HepG2 (cell line): ENCODE data around the gene NPB. TPM values are rescaled to one million over a fixed set of nuclear protein-coding genes. Genes with fewer than 3 reads are reported as not detected.
A peak's percentile ranks its signal among the peaks of the same experiment; 100 is the strongest.

ENCODE experiments used
- BRD4 ChIP-seq: sonication (generic); formaldehyde crosslinking; IDR thresholded peaks from 2 replicates; pipeline ENCODE4 v1.4.0; 2020; ENCODE audit warnings: missing genetic modification reagents
- ETS1 ChIP-seq: sonication (generic); formaldehyde crosslinking; IDR thresholded peaks from 2 replicates; pipeline ENCODE4 v1.4.0; 2020; ENCODE audit warnings: missing genetic modification reagents
- FOXK1 ChIP-seq: sonication (generic); formaldehyde crosslinking; IDR thresholded peaks from 2 replicates; pipeline ENCODE4 v1.4.0; 2020; ENCODE audit warnings: low read depth, missing genetic modification reagents, borderline replicate concordance
- GABPA ChIP-seq, 2 experiments: IDR thresholded peaks; 2 replicates each; pipeline ENCODE4 v1.6.1; 2011 to 2016; ENCODE audit warnings: low read depth in 2 of 2, low read length in 1 of 2, missing biosample characterization in 1 of 2, missing genetic modification characterization in 1 of 2
- KDM5B ChIP-seq: sonication (generic); formaldehyde crosslinking; IDR thresholded peaks from 2 replicates; pipeline ENCODE4 v1.4.0; 2020; ENCODE audit warnings: missing genetic modification reagents, mild to moderate bottlenecking, borderline replicate concordance
- NR1H2 ChIP-seq: sonication (generic); formaldehyde crosslinking; IDR thresholded peaks from 2 replicates; pipeline ENCODE4 v1.8.1; 2022; ENCODE audit warnings: low read depth, missing genetic modification reagents, borderline replicate concordance
- NR2F6 ChIP-seq, 2 experiments: IDR thresholded peaks; 2 replicates each; pipeline ENCODE4 v1.6.1; 2016; ENCODE audit warnings: antibody characterized with exemption in 1 of 2, mild to moderate bottlenecking in 1 of 2
- PAWR ChIP-seq: sonication (generic); formaldehyde crosslinking; IDR thresholded peaks from 2 replicates; pipeline ENCODE4 v1.4.0; 2020; ENCODE audit warnings: missing genetic modification reagents, mild to moderate bottlenecking, borderline replicate concordance
- PHB2 ChIP-seq: fragments of 450-650 bp; IDR thresholded peaks from 2 replicates; pipeline ENCODE4 v1.6.1; 2018; ENCODE audit not compliant: partially characterized antibody
- TBL1XR1 ChIP-seq: fragments of 150-350 bp; IDR thresholded peaks from 2 replicates; pipeline ENCODE4 v1.6.1; 2014; ENCODE audit warnings: borderline replicate concordance, low read length; ENCODE audit not compliant: partially characterized antibody
- ZBTB34 ChIP-seq: sonication (generic); formaldehyde crosslinking; IDR thresholded peaks from 2 replicates; pipeline ENCODE4 v1.8.0; 2022; ENCODE audit warnings: mild to moderate bottlenecking, missing genetic modification reagents
- ZBTB7A ChIP-seq: sonication (generic); formaldehyde crosslinking; IDR thresholded peaks from 2 replicates; pipeline ENCODE4 v1.8.0; 2022; ENCODE audit warnings: mild to moderate bottlenecking, missing genetic modification reagents
- ZNF232 ChIP-seq: sonication (generic); formaldehyde crosslinking; IDR thresholded peaks from 2 replicates; pipeline ENCODE4 v1.4.0; 2020; ENCODE audit warnings: missing genetic modification reagents, borderline replicate concordance
- ZNF251 ChIP-seq: sonication (generic); formaldehyde crosslinking; IDR thresholded peaks from 2 replicates; pipeline ENCODE4 v1.9.0; 2021; ENCODE audit warnings: mild to moderate bottlenecking, missing genetic modification reagents
- ZNF343 ChIP-seq: sonication (generic); formaldehyde crosslinking; IDR thresholded peaks from 2 replicates; pipeline ENCODE4 v1.4.0; 2020; ENCODE audit warnings: mild to moderate bottlenecking, missing genetic modification reagents
- ZNF441 ChIP-seq: sonication (generic); formaldehyde crosslinking; IDR thresholded peaks from 2 replicates; pipeline ENCODE4 v1.7.0; 2021; ENCODE audit warnings: missing genetic modification reagents, borderline replicate concordance
- ZNF530 ChIP-seq: sonication (generic); formaldehyde crosslinking; IDR thresholded peaks from 2 replicates; pipeline ENCODE4 v1.5.0; 2020; ENCODE audit warnings: low read depth, mild to moderate bottlenecking, missing genetic modification reagents
- ZNF543 ChIP-seq: sonication (generic); formaldehyde crosslinking; IDR thresholded peaks from 2 replicates; pipeline ENCODE4 v1.4.0; 2020; ENCODE audit warnings: mild to moderate bottlenecking, missing genetic modification reagents
- ZNF816 ChIP-seq: sonication (generic); formaldehyde crosslinking; IDR thresholded peaks from 2 replicates; pipeline ENCODE4 v1.8.0; 2022; ENCODE audit warnings: missing genetic modification reagents, mild to moderate bottlenecking, borderline replicate concordance
- ZSCAN12 ChIP-seq: sonication (generic); formaldehyde crosslinking; IDR thresholded peaks from 2 replicates; pipeline ENCODE4 v1.9.0; 2021; ENCODE audit warnings: mild to moderate bottlenecking, missing genetic modification reagents
- polyA plus RNA-seq, 8 experiments: library from polyadenylated mRNA; depleted of rRNA in 3 of 8; stranded (reverse) in 7 of 8; unstranded in 1 of 8; fragments of >200 nt; fragmentation: Illumina TruSeq in 4 of 8; extraction: Trizol in 4 of 8; gene quantifications; 2 replicates each; pipeline versions ENCODE4 v1.2.1 to v1.2.3, GENCODE V29; 2011 to 2016; ENCODE audit warnings: low read depth in 4 of 8, missing spikeins in 1 of 8, mixed read lengths in 1 of 8; ENCODE audit not compliant: insufficient read depth in 1 of 8
- total RNA-seq, 5 experiments: library from RNA; depleted of rRNA; stranded (reverse); fragments of >200 nt; fragmentation: Illumina TruSeq; extraction: Trizol; gene quantifications; 2 replicates each; pipeline ENCODE4 v1.2.3, GENCODE V29; 2016; ENCODE audit warnings: low read depth in 1 of 5
- TF ChIP-seq, protein P1 (sequence below): sonication (generic); formaldehyde crosslinking; IDR thresholded peaks from 2 replicates; pipeline ENCODE4 v1.4.0; 2020; ENCODE audit warnings: missing genetic modification reagents
- TF ChIP-seq, protein P2 (sequence below): sonication (generic); formaldehyde crosslinking; IDR thresholded peaks from 2 replicates; pipeline ENCODE4 v1.4.0; 2020; ENCODE audit warnings: missing genetic modification reagents
- TF ChIP-seq, protein P3 (sequence below): sonication (generic); formaldehyde crosslinking; IDR thresholded peaks from 2 replicates; pipeline ENCODE4 v1.4.0; 2020; ENCODE audit warnings: missing genetic modification reagents

The NPB gene
- total and polyA plus RNA-seq, 2 of the 13 experiments (the other 11 are each of a cell fraction or from before 2014, with no cell fraction given): 0.11 to 0.93 TPM

DNA sequence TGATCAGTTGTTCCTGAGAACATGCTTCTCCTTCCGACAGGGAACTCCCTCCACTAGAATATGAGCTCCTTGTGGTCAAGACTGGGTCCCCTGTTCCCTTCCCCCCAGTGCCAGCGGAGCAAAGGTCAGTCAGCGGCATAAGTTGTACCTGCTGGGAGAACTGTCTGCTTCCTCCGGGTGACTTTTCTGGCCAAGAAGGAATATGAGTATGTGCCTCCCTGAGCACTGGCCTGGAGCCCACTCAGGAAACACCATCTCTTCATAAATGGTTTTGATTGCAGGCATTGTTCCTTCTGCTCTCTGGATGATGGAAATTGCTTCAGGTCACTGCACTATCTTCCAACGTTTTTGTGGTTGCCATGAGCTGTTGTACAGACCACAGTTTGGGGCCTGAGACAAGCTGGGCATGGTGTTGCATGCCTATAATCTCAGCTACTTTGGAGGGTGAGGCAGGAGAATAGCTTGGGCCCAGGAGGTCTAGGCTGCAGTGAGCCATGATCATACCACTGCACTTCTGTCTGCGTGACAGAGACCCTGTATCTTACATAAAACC is 38.8 kb upstream of the NPB start (continued):
- TF ChIP-seq, protein P1, sequence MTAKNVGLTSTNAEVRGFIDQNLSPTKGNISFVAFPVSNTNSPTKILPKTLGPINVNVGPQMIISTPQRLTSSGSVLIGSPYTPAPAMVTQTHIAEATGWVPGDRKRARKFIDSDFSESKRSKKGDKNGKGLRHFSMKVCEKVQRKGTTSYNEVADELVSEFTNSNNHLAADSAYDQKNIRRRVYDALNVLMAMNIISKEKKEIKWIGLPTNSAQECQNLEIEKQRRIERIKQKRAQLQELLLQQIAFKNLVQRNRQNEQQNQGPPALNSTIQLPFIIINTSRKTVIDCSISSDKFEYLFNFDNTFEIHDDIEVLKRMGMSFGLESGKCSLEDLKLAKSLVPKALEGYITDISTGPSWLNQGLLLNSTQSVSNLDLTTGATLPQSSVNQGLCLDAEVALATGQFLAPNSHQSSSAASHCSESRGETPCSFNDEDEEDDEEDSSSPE (CRISPR knock-in tag): no peak
- TF ChIP-seq BRD4 (CRISPR knock-in tag) (no peak), ZNF251 (0 out of 2 replicates have a peak, but pooled peaks have one; percentile 72), ZNF441 (CRISPR knock-in tag) (no peak), NR2F6 (IDR thresholded peaks at IDR 0.05) (no peak), NR2F6 (CRISPR knock-in tag; IDR thresholded peaks at IDR 0.05) (0 out of 2 replicates have a peak, but pooled peaks have one; percentile 5), TBL1XR1 (no peak), ZNF543 (CRISPR knock-in tag) (no peak), ZBTB7A (no peak), ETS1 (CRISPR knock-in tag) (no peak), FOXK1 (CRISPR knock-in tag) (no peak), ZNF816 (CRISPR knock-in tag) (no peak; the same call in 1 of the 2 replicates), PHB2 (no peak), ZNF530 (CRISPR knock-in tag) (no peak), ZBTB34 (no peak), KDM5B (CRISPR knock-in tag) (no peak), GABPA (IDR thresholded peaks at IDR 0.05; ENCODE audit: low read depth, low read length) (no peak), GABPA (CRISPR knock-in tag; IDR thresholded peaks at IDR 0.05; ENCODE audit: low read depth) (no peak), NR1H2 (no peak), PAWR (no peak), ZSCAN12 (CRISPR knock-in tag) (no peak), ZNF232 (no peak; the same call in 1 of the 2 replicates), ZNF343 (CRISPR knock-in tag) (no peak)
- TF ChIP-seq, protein P2, sequence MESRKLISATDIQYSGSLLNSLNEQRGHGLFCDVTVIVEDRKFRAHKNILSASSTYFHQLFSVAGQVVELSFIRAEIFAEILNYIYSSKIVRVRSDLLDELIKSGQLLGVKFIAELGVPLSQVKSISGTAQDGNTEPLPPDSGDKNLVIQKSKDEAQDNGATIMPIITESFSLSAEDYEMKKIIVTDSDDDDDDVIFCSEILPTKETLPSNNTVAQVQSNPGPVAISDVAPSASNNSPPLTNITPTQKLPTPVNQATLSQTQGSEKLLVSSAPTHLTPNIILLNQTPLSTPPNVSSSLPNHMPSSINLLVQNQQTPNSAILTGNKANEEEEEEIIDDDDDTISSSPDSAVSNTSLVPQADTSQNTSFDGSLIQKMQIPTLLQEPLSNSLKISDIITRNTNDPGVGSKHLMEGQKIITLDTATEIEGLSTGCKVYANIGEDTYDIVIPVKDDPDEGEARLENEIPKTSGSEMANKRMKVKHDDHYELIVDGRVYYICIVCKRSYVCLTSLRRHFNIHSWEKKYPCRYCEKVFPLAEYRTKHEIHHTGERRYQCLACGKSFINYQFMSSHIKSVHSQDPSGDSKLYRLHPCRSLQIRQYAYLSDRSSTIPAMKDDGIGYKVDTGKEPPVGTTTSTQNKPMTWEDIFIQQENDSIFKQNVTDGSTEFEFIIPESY (CRISPR knock-in tag): peak; percentile 84
- TF ChIP-seq, protein P3, sequence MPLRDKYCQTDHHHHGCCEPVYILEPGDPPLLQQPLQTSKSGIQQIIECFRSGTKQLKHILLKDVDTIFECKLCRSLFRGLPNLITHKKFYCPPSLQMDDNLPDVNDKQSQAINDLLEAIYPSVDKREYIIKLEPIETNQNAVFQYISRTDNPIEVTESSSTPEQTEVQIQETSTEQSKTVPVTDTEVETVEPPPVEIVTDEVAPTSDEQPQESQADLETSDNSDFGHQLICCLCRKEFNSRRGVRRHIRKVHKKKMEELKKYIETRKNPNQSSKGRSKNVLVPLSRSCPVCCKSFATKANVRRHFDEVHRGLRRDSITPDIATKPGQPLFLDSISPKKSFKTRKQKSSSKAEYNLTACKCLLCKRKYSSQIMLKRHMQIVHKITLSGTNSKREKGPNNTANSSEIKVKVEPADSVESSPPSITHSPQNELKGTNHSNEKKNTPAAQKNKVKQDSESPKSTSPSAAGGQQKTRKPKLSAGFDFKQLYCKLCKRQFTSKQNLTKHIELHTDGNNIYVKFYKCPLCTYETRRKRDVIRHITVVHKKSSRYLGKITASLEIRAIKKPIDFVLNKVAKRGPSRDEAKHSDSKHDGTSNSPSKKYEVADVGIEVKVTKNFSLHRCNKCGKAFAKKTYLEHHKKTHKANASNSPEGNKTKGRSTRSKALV (CRISPR knock-in tag): no peak
